ENCODE results near the gene POLL. TPM values are rescaled to one million over a fixed set of nuclear protein-coding genes. Genes with fewer than 3 reads are reported as not detected.

Gene POLL
- polyA plus RNA-seq, 1 donor (not counting 4 experiments of a cell fraction or from before 2014, with no cell fraction given), result 11.9 TPM

DNA sequence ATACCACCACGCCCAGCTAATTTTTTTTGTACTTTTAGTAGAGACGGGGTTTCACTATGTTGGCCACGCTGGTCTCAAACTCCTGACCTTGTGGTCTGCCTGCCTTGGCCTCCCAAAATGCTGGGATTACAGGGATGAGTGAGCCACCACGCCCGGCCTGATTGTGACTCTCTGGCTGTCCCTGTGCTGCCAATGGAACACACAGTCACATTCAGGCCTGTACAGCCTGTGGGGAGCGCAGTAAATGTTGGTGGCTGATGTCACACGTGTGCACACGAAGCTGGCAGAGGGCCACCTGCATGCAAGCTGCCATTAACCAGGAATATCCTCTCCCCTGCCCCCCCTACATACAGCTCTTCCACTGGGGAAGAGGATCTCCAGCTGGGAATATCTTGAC lies 22.1 kb downstream of the POLL start:
- H3K79me2 ChIP-seq (ENCODE audit: control insufficient read depth, insufficient read depth, low read length), result no peaks in the 10 kb centered on the region
- H3K27me3 ChIP-seq (ENCODE audit: control insufficient read depth, extremely low read depth, insufficient read depth, low read length), result peaks cover 51% of the 10 kb centered on the region
- peaks cover 11% of the 10 kb centered on the region for H3K4me1 ChIP-seq (ENCODE audit: control insufficient read depth, extremely low read depth, insufficient read depth, low read length)
- TF ChIP-seq, protein P1, sequence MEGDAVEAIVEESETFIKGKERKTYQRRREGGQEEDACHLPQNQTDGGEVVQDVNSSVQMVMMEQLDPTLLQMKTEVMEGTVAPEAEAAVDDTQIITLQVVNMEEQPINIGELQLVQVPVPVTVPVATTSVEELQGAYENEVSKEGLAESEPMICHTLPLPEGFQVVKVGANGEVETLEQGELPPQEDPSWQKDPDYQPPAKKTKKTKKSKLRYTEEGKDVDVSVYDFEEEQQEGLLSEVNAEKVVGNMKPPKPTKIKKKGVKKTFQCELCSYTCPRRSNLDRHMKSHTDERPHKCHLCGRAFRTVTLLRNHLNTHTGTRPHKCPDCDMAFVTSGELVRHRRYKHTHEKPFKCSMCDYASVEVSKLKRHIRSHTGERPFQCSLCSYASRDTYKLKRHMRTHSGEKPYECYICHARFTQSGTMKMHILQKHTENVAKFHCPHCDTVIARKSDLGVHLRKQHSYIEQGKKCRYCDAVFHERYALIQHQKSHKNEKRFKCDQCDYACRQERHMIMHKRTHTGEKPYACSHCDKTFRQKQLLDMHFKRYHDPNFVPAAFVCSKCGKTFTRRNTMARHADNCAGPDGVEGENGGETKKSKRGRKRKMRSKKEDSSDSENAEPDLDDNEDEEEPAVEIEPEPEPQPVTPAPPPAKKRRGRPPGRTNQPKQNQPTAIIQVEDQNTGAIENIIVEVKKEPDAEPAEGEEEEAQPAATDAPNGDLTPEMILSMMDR (optimal IDR thresholded peaks at IDR 0.05 in 1 of 3, IDR thresholded peaks at IDR 0.05 in 1 of 3, conservative IDR thresholded peaks at IDR 0.05 in 1 of 3; ENCODE audit: extremely low read depth in 1 of 3, insufficient read depth in 2 of 3, low read length in 3 of 3), result no peak
- TF ChIP-seq EZH2 (IDR thresholded peaks at IDR 0.05; ENCODE audit: low read length), result no peak
- no peak overlapping the region for H3K4me2 ChIP-seq (ENCODE audit: control insufficient read depth, extremely low read depth, insufficient read depth, low read depth, low read length)
- no peak overlapping the region for H3K4me3 ChIP-seq (ENCODE audit: control insufficient read depth in 2 of 3, extremely low read depth in 1 of 3, insufficient read depth in 2 of 3, low read depth in 1 of 3, low read length in 3 of 3)
- H3K36me3 ChIP-seq (ENCODE audit: control insufficient read depth in 2 of 2, extremely low read depth in 1 of 2, insufficient read depth in 2 of 2, low read length in 2 of 2), result no peaks in the 10 kb centered on the region
- H3K9ac ChIP-seq (ENCODE audit: control insufficient read depth, extremely low read depth, insufficient read depth, low read length), result no peak overlapping the region
- DNase-seq (ENCODE audit: low read depth, low spot score), result no peak
- no peaks in the 10 kb centered on the region for H4K20me1 ChIP-seq (ENCODE audit: control insufficient read depth, extremely low read depth, insufficient read depth, low read length)
- H2AFZ ChIP-seq (ENCODE audit: control insufficient read depth, low read length), result no peak overlapping the region
- no peak overlapping the region for H3K27ac ChIP-seq (ENCODE audit: control insufficient read depth, insufficient read depth, low read length)
- dilution Hi-C loops (cut with MboI; ENCODE audit: extremely low pct_ligation_motif_present, low sequenced_read_pairs), result no loop called here
- H3K9me1 ChIP-seq (ENCODE audit: control insufficient read depth, extremely low read depth, insufficient read depth, low read length), result no peaks in the 10 kb centered on the region
- FAIRE-seq, result no peak
- H3K9me3 ChIP-seq (ENCODE audit: control insufficient read depth, low read depth, low read length), result no peaks in the 10 kb centered on the region

DNA sequence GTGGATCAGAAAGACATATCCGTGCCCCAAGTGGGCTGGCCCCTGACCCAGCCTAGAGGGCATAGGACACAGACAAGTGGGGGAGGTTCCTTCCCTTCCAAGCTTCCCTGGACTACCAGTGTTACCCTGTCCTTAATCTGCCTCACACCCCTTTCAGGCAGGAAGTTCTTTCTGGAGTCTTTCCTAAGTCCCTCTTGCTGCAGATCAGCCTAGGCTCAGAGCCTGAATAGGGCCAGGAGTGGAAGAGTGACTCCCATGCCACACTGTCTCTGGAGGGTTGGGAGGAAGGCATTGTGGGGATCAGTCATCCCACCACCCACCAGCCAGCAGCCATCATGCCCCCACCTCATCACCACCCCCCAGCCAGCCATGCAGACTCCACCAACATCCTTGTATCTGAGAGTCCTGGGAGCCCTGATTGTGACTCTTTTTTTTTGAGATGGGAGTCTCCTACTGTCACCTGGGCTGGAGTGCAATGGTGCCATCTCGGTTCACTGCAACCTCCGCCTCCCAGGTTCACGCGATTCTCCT lies 22.6 kb downstream of the POLL start:
- DNase-seq (ENCODE audit: low read depth, low spot score), result no peak
- H3K27ac ChIP-seq (ENCODE audit: control insufficient read depth, insufficient read depth, low read length), result no peak overlapping the region
- H3K27me3 ChIP-seq (ENCODE audit: control insufficient read depth, extremely low read depth, insufficient read depth, low read length), result peaks cover 51% of the 10 kb centered on the region
- dilution Hi-C loops (cut with MboI; ENCODE audit: extremely low pct_ligation_motif_present, low sequenced_read_pairs), result no loop called here
- no peak overlapping the region for H3K4me2 ChIP-seq (ENCODE audit: control insufficient read depth, extremely low read depth, insufficient read depth, low read depth, low read length)
- TF ChIP-seq, protein P1 (optimal IDR thresholded peaks at IDR 0.05 in 1 of 3, IDR thresholded peaks at IDR 0.05 in 1 of 3, conservative IDR thresholded peaks at IDR 0.05 in 1 of 3; ENCODE audit: extremely low read depth in 1 of 3, insufficient read depth in 2 of 3, low read length in 3 of 3), result no peak
- TF ChIP-seq EZH2 (IDR thresholded peaks at IDR 0.05; ENCODE audit: low read length), result no peak
- H3K9ac ChIP-seq (ENCODE audit: control insufficient read depth, extremely low read depth, insufficient read depth, low read length), result no peak overlapping the region
- no peaks in the 10 kb centered on the region for H3K9me1 ChIP-seq (ENCODE audit: control insufficient read depth, extremely low read depth, insufficient read depth, low read length)
- no peak for FAIRE-seq
- H3K79me2 ChIP-seq (ENCODE audit: control insufficient read depth, insufficient read depth, low read length), result no peaks in the 10 kb centered on the region
- no peak overlapping the region for H3K4me3 ChIP-seq (ENCODE audit: control insufficient read depth in 2 of 3, extremely low read depth in 1 of 3, insufficient read depth in 2 of 3, low read depth in 1 of 3, low read length in 3 of 3)
- no peaks in the 10 kb centered on the region for H3K9me3 ChIP-seq (ENCODE audit: control insufficient read depth, low read depth, low read length)
- no peaks in the 10 kb centered on the region for H4K20me1 ChIP-seq (ENCODE audit: control insufficient read depth, extremely low read depth, insufficient read depth, low read length)
- peaks cover 10% of the 10 kb centered on the region for H3K4me1 ChIP-seq (ENCODE audit: control insufficient read depth, extremely low read depth, insufficient read depth, low read length)
- no peaks in the 10 kb centered on the region for H3K36me3 ChIP-seq (ENCODE audit: control insufficient read depth in 2 of 2, extremely low read depth in 1 of 2, insufficient read depth in 2 of 2, low read length in 2 of 2)
- H2AFZ ChIP-seq (ENCODE audit: control insufficient read depth, low read length), result no peak overlapping the region

All from keratinocyte (primary cell).